Measurements from ENCODE around the gene FGB. TPM values are rescaled to one million over a fixed set of nuclear protein-coding genes. Genes with fewer than 3 reads are reported as not detected.

The FGB gene
- total and polyA plus RNA-seq, 2 of the 13 experiments (the other 11 are each of a cell fraction or from before 2014, with no cell fraction given), result 226 to 784 TPM

DNA sequence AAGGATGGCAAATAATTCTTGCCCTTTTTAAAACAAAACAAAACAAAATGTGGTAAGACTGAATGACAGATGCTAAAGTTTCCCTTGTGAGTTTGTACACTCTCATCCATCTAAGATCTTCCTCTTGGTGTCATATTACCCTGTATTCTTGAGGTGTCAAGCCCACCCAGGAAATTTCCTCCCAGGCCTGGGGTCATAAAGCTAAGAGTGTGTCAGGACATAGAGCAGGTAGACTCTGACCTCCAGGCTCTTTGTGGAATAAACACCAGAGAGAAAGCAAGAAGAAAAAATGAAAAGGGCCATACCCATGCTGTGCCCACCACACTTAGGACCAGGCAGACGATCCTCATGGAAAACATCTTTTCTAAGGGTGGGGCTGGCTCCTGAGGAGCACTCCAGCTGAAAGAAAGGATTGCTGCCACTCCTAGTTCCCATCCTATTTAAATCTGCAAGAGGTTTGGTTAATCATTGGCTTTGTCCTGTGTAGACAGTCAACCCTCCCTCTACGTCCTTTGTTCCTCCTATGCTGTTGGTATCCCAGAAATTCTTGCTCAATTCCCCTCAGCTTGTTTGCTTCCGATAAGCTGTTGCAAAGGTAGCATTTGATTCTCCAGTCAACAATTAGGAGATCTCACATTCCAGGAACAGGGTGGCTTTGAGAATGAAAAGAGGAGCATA, 27.7 kb downstream of the FGB start, which contains the start of gene FGA (continued):
- TF ChIP-seq, protein P1, sequence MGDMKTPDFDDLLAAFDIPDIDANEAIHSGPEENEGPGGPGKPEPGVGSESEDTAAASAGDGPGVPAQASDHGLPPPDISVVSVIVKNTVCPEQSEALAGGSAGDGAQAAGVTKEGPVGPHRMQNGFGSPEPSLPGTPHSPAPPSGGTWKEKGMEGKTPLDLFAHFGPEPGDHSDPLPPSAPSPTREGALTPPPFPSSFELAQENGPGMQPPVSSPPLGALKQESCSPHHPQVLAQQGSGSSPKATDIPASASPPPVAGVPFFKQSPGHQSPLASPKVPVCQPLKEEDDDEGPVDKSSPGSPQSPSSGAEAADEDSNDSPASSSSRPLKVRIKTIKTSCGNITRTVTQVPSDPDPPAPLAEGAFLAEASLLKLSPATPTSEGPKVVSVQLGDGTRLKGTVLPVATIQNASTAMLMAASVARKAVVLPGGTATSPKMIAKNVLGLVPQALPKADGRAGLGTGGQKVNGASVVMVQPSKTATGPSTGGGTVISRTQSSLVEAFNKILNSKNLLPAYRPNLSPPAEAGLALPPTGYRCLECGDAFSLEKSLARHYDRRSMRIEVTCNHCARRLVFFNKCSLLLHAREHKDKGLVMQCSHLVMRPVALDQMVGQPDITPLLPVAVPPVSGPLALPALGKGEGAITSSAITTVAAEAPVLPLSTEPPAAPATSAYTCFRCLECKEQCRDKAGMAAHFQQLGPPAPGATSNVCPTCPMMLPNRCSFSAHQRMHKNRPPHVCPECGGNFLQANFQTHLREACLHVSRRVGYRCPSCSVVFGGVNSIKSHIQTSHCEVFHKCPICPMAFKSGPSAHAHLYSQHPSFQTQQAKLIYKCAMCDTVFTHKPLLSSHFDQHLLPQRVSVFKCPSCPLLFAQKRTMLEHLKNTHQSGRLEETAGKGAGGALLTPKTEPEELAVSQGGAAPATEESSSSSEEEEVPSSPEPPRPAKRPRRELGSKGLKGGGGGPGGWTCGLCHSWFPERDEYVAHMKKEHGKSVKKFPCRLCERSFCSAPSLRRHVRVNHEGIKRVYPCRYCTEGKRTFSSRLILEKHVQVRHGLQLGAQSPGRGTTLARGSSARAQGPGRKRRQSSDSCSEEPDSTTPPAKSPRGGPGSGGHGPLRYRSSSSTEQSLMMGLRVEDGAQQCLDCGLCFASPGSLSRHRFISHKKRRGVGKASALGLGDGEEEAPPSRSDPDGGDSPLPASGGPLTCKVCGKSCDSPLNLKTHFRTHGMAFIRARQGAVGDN (CRISPR knock-in tag; IDR thresholded peaks at IDR 0.05), result no peak
- TF ChIP-seq ZNF367 (CRISPR knock-in tag; IDR thresholded peaks at IDR 0.05; ENCODE audit: borderline replicate concordance) (no peak), SKI (IDR thresholded peaks at IDR 0.05; ENCODE audit: partially characterized antibody) (peak; percentile 86), ZNF792 (CRISPR knock-in tag; IDR thresholded peaks at IDR 0.05) (peak; percentile 87; the same call in 1 of the 2 replicates), ETV6 (CRISPR knock-in tag; conservative IDR thresholded peaks at IDR 0.05) (peak; percentile 72; the same call in 1 of the 2 replicates), ZBTB4 (CRISPR knock-in tag; IDR thresholded peaks at IDR 0.05; ENCODE audit: borderline replicate concordance) (no peak; the same call in 1 of the 2 replicates), ZNF430 (CRISPR knock-in tag; IDR thresholded peaks at IDR 0.05) (peak; percentile 58; the same call in 1 of the 2 replicates), MXD4 (CRISPR knock-in tag; IDR thresholded peaks at IDR 0.05) (no peak), BRCA1 (CRISPR knock-in tag; IDR thresholded peaks at IDR 0.05) (no peak), THYN1 (CRISPR knock-in tag; IDR thresholded peaks at IDR 0.05; ENCODE audit: borderline replicate concordance, low read depth) (no peak), TAF15 (IDR thresholded peaks at IDR 0.05; ENCODE audit: low read depth, low read length, poor library complexity, severe bottlenecking) (no peak), HNRNPH1 (optimal IDR thresholded peaks at IDR 0.05; ENCODE audit: low read depth, low read length) (no peak)
- TF ChIP-seq, protein P2, sequence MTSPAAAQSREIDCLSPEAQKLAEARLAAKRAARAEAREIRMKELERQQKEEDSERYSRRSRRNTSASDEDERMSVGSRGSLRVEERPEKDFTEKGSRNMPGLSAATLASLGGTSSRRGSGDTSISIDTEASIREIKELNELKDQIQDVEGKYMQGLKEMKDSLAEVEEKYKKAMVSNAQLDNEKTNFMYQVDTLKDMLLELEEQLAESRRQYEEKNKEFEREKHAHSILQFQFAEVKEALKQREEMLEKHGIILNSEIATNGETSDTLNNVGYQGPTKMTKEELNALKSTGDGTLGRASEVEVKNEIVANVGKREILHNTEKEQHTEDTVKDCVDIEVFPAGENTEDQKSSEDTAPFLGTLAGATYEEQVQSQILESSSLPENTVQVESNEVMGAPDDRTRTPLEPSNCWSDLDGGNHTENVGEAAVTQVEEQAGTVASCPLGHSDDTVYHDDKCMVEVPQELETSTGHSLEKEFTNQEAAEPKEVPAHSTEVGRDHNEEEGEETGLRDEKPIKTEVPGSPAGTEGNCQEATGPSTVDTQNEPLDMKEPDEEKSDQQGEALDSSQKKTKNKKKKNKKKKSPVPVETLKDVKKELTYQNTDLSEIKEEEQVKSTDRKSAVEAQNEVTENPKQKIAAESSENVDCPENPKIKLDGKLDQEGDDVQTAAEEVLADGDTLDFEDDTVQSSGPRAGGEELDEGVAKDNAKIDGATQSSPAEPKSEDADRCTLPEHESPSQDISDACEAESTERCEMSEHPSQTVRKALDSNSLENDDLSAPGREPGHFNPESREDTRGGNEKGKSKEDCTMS (CRISPR knock-in tag; conservative IDR thresholded peaks at IDR 0.05), result no peak
- TF ChIP-seq, protein P3, sequence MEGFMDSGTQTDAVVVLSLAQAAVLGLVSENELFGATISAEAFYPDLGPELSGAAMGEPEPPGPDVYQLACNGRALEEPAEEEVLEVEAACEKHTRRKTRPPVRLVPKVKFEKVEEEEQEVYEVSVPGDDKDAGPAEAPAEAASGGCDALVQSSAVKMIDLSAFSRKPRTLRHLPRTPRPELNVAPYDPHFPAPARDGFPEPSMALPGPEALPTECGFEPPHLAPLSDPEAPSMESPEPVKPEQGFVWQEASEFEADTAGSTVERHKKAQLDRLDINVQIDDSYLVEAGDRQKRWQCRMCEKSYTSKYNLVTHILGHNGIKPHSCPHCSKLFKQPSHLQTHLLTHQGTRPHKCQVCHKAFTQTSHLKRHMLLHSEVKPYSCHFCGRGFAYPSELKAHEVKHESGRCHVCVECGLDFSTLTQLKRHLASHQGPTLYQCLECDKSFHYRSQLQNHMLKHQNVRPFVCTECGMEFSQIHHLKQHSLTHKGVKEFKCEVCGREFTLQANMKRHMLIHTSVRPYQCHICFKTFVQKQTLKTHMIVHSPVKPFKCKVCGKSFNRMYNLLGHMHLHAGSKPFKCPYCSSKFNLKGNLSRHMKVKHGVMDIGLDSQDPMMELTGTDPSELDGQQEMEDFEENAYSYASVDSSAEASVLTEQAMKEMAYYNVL (CRISPR knock-in tag; IDR thresholded peaks at IDR 0.05; ENCODE audit: borderline replicate concordance), result peak; percentile 96
- TF ChIP-seq, protein P4, sequence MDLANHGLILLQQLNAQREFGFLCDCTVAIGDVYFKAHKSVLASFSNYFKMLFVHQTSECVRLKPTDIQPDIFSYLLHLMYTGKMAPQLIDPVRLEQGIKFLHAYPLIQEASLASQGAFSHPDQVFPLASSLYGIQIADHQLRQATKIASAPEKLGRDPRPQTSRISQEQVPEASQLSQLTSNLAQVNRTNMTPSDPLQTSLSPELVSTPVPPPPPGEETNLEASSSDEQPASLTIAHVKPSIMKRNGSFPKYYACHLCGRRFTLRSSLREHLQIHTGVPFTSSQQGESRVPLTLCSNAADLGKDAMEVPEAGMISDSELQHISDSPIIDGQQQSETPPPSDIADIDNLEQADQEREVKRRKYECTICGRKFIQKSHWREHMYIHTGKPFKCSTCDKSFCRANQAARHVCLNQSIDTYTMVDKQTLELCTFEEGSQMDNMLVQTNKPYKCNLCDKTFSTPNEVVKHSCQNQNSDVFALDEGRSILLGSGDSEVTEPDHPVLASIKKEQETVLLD (CRISPR knock-in tag; IDR thresholded peaks at IDR 0.05; ENCODE audit: low read depth), result 0 out of 2 replicates have a peak, but pooled peaks have one; percentile 48
